GM12864 (cell line): Measurements from ENCODE around the gene MRI1.
"Not testable (repeated sequence)": the region's sequence is repeated elsewhere in the genome, so short reads cannot be mapped to it uniquely, and the experiment has no call there.

ENCODE experiments used
- DNase-seq: peaks from one replicate; pipeline ENCODE4 v3.0.0-alpha.2; 2011; ENCODE audit warnings: low read depth
- H3K4me3 ChIP-seq: 2 replicates; pipeline ENCODE4 v1.5.1; 2011; ENCODE audit warnings: mild to moderate bottlenecking, low read depth, low read length, control low read depth
- TF ChIP-seq, protein P1 (sequence below): IDR thresholded peaks from 2 replicates; pipeline ENCODE4 v1.5.1; 2011; ENCODE audit warnings: low read depth, mild to moderate bottlenecking, moderate library complexity, low read length, control low read depth, inconsistent platforms; ENCODE audit errors: missing control alignments

Gene MRI1

DNA sequence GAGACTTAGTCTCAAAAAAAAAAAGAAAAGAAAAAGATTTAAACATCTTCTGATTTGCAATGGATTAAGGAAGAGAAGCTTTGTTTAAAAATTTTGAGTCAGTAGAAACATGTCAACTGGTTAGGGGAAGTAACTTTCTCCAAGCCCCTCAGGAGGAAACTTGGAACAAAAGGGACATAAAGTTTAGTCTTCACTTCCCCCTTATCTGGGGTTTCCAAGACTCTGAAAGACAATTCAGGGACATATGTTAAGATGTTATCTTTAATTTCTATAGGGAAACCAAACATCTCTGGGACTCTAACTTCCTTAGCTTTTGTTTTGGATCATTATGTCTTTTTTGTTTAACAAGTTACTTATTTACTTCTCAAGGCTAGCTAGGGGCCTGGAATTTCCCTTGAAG is 20.1 kb upstream of the MRI1 start:
- TF ChIP-seq, protein P1, sequence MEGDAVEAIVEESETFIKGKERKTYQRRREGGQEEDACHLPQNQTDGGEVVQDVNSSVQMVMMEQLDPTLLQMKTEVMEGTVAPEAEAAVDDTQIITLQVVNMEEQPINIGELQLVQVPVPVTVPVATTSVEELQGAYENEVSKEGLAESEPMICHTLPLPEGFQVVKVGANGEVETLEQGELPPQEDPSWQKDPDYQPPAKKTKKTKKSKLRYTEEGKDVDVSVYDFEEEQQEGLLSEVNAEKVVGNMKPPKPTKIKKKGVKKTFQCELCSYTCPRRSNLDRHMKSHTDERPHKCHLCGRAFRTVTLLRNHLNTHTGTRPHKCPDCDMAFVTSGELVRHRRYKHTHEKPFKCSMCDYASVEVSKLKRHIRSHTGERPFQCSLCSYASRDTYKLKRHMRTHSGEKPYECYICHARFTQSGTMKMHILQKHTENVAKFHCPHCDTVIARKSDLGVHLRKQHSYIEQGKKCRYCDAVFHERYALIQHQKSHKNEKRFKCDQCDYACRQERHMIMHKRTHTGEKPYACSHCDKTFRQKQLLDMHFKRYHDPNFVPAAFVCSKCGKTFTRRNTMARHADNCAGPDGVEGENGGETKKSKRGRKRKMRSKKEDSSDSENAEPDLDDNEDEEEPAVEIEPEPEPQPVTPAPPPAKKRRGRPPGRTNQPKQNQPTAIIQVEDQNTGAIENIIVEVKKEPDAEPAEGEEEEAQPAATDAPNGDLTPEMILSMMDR, result no peak
- no peak overlapping the region for H3K4me3 ChIP-seq
- no peak for DNase-seq

DNA sequence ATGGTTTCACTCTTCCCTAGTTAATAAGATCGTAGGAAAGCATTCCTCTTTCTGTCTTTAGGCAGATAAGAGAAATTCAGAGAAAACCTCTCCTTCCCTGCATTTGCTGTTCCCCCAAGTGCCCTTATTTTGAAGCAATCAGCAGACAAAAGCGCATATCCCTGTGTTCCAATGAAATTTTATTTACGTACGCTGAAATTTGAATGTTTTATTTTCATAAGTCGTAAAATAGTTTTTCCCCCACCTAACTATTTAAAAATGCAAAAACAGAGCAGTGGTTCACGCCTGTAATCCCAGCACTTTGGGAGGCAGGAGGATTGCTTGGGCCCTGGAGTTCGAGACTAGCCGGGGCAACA is 17.2 kb upstream of the MRI1 start:
- TF ChIP-seq, protein P1, result no peak
- peak overlapping the region; percentile 93 for H3K4me3 ChIP-seq
- no peak for DNase-seq

DNA sequence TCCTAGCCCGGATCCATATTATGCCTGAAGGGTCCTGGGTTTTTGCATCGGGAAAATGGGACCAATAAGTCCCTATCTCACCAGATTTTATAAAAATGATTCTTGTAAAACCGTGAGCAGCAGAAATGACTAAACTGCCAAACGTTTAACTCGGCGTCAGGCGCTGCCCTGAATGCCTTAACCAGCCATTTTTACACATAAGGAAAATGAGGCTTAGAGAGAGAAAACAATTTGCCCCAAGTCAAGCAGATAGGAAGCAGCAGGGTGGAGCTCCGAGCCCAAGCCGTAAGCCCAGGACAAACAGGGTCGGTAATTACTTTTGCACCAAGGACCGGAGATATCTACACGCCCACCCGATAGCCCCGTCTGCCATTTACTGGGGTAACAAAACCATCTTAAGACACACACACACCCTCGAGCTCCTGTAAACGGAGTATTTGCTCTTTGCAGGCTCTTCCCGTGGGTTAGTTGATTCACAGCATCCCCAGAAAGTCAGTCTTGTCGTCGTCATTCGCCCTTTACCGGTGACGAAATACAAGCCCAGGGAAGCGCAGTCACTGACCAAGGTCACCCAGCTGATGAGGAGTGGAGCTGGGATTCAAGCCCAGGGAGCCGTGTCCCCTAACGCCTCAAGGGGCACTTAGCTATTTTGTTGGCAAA is 16.0 kb upstream of the MRI1 start:
- H3K4me3 ChIP-seq, result peak overlapping the region; percentile 93
- no peak for DNase-seq
- TF ChIP-seq, protein P1, result no peak

DNA sequence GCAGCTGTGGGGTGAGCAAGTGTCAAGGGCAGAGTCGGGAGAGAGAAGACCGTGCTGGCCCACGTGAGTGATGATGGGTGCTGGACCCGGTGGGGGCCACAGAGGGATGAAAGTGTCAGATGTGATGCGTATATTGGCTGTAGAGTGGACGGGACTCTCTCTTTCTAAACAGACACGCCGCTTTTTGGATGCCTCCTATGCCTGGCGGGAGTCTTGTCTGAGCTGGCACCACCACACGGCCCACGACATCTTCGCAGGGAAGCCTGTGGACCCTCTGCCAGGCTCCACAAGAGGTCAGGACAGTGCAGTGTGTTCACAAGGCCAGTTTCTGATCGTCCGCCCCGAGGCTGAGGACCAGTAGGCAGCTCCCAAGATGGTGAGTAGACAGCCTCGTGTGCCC is 12.9 kb upstream of the MRI1 start:
- H3K4me3 ChIP-seq, result no peak overlapping the region
- no peak for DNase-seq
- TF ChIP-seq, protein P1, result no peak

DNA sequence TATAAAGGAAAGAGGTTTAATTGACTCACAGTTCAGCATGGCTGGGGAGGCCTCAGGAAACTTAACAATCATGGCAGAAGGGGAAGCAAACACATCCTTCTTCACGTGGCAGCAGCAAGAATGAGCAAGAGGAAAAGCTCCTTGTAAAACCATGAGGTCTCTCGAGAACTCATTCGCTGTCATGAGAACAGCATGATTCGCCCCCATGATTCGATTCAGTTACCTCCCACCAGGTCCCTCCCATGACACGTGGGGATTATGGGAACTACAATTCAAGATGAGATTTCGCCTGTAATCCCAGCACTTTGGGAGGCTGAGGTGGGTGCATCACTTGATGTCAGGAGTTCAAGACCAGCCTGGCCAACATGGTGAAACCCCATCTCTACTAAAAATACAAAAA is 10.7 kb upstream of the MRI1 start:
- not testable (repeated sequence) for DNase-seq, H3K4me3 ChIP-seq

DNA sequence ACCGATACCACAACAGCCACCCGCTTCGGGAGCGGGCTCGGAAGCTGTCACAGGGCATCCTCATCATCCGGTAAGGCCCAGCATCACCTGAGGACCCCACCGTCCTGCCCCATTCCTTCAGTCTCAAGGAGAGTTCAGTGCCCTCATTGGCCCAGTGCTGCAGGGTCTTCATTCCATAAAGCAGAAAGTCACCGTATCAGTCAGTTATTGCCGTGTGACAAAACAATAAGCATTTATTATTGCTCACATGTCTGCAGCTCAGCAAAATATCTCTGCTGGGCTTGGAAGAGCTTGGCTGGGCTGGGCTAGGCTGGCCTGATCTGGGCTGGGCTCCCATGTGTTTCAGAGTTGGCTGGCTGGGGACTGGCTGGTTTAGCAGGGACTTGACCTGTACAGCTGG is 8.1 kb upstream of the MRI1 start:
- TF ChIP-seq, protein P1, result no peak
- no peak for DNase-seq
- H3K4me3 ChIP-seq, result no peak overlapping the region

DNA sequence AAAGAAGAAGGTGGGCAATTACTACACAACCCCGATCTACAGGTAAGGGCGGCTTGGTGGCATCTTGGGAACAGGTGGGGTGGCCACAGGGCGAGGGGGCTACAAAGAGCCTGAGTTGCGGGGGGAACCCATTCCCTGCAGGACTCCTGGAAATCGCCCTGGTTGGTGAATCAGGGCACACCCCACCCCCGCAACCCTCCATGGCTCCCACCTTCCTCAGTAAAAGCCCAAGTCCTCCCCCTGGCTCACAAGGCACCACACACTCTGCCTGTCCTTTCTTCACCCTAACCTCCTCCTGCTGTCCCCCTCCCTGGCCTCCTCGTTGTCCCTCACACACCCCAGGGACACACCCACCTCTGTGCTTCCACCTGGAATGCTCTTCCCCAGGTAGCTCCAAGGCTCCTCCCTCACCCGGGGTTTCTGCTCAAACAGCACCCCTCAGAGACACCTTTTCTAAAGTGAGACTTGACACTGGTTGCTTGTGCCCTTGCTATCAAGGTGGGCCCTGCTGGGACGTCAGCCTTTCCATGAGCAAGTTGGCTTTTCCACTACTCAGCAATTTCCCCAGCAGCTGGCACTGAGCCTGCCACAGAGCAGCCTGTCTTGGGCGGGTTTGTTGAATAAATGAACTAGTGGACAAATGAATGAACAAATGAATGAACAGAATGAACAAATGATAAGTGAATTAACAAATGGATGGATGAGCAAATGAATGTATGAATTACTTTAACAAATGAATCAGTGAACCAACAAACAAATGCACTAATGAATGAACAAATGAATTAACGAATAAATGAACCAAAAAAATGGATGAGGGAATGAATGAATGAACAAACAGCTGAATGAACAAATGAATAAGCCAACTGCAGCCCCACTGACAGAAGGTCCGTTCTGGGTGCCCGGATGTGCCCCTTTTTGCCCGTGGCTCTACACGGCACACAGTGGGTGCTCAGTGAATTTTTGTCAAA is 6.2 kb upstream of the MRI1 start:
- DNase-seq, result no peak
- TF ChIP-seq, protein P1, result no peak
- H3K4me3 ChIP-seq, result no peak overlapping the region
